Activated CD4-positive, CD25-positive, alpha-beta regulatory T cell (primary cell): Measurements from ENCODE around the gene OSBPL10.
"Not testable (repeated sequence)": the region's sequence is repeated elsewhere in the genome, so short reads cannot be mapped to it uniquely, and the experiment has no call there.

ENCODE experiments used
- DNase-seq, 4 experiments: peaks; one replicate each; lab custom pipeline; 2025; lab: John Stamatoyannopoulos, UW

OSBPL10 gene

GRCh38 chr3:31701286-31701685 is 279.8 kb downstream of the OSBPL10 start:
- DNase-seq, result no peak

- DNase-seq, result no peak
These were observed 281.6 kb downstream of the OSBPL10 start for GRCh38 chr3:31699309-31699953.

GRCh38 chr3:31696815-31697548 is 284.1 kb downstream of the OSBPL10 start:
- no peak for DNase-seq

- DNase-seq, result no peak
These were observed 285.1 kb downstream of the OSBPL10 start for GRCh38 chr3:31696009-31696297.

- DNase-seq, result peak in 1 of 4 experiments; percentile 5
These were observed 285.6 kb downstream of the OSBPL10 start for GRCh38 chr3:31695280-31696008.

- DNase-seq, result no peak
These were observed 287.7 kb downstream of the OSBPL10 start for GRCh38 chr3:31693346-31693745.

- DNase-seq, result no peak
These were observed 288.3 kb downstream of the OSBPL10 start for GRCh38 chr3:31692751-31693150.

- no peak for DNase-seq
These were observed 290.3 kb downstream of the OSBPL10 start for GRCh38 chr3:31690771-31691170.

- not testable (repeated sequence) for DNase-seq
These were observed 291.5 kb downstream of the OSBPL10 start for GRCh38 chr3:31689523-31689922.

- no peak for DNase-seq
These were observed 292.1 kb downstream of the OSBPL10 start for GRCh38 chr3:31688984-31689383.

- no peak for DNase-seq
These were observed 293.9 kb downstream of the OSBPL10 start for GRCh38 chr3:31687020-31687802.

GRCh38 chr3:31680072-31680870 is 300.8 kb downstream of the OSBPL10 start:
- no peak for DNase-seq

GRCh38 chr3:31676556-31676955 is 304.5 kb downstream of the OSBPL10 start:
- DNase-seq, result no peak

GRCh38 chr3:31673950-31674349 is 307.1 kb downstream of the OSBPL10 start:
- DNase-seq, result no peak

GRCh38 chr3:31671976-31672375 is 309.1 kb downstream of the OSBPL10 start:
- DNase-seq, result no peak

- no peak for DNase-seq
These were observed 309.6 kb downstream of the OSBPL10 start for GRCh38 chr3:31671451-31671850.

GRCh38 chr3:31670722-31671121 is 310.3 kb downstream of the OSBPL10 start:
- DNase-seq, result no peak

GRCh38 chr3:31670136-31670535 is 310.9 kb downstream of the OSBPL10 start:
- no peak for DNase-seq

GRCh38 chr3:31668242-31668641 is 312.8 kb downstream of the OSBPL10 start:
- no peak for DNase-seq

GRCh38 chr3:31667582-31667981 is 313.5 kb downstream of the OSBPL10 start:
- no peak for DNase-seq

GRCh38 chr3:31664031-31664430 is 317.0 kb downstream of the OSBPL10 start:
- DNase-seq, result no peak
